Endometrium (tissue), 2 donors: ENCODE measurements around the gene BDH1.

Experiments
- FAIRE-seq: peaks from 2 replicates; lab custom pipeline; 2012; peaks lifted over from hg19 to GRCh38; lab: Jason Lieb, UNC
- donor health status: control.
- donor health status: control.

The BDH1 gene

DNA sequence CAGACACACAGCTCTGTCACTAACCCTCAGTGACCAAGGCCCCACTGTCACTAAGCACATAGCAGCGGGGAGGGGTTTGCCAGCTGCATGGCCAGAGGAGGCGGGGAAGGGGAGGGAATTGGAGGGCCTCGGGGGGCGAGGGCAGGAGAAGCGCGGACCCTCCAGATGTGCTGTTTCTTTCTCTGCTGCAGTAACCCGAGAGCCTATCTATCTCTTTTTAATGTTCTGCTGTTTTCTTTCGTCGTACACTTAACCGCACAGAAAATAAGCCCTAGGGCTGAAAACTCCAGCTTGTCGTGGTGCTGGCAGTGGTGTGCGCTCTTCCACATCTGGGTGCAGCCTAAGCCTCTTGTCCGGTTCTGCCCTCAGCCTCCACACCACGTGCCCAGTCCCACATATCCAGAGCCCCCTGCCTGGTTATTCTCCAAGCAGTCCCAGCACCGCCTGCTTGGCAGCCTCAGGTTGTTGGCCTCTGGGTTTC is 51.1 kb downstream of the BDH1 start:
- FAIRE-seq = no peak

DNA sequence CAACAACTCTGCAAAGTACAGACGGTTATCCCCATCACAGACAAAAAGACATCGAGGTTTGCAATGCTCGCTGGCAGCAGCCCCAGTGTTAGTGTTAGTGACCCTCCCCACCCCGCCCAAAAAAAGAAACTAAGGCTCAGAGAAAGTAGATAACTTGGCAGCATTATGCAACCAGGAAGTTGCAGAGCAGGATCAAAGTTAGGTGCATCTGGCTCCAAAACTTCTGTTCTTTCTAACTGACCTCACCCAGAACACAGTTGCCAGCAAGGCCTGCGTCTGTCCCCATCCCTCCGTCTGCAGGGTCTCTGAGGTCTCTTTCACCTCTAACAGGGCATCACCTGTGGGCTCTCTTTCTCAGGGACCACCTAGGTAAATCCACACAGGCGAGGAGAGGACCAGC is 51.5 kb downstream of the BDH1 start:
- FAIRE-seq = no peak

- FAIRE-seq = no peak
These were observed 52.1 kb downstream of the BDH1 start for GRCh38 chr3:197503652-197504051.

DNA sequence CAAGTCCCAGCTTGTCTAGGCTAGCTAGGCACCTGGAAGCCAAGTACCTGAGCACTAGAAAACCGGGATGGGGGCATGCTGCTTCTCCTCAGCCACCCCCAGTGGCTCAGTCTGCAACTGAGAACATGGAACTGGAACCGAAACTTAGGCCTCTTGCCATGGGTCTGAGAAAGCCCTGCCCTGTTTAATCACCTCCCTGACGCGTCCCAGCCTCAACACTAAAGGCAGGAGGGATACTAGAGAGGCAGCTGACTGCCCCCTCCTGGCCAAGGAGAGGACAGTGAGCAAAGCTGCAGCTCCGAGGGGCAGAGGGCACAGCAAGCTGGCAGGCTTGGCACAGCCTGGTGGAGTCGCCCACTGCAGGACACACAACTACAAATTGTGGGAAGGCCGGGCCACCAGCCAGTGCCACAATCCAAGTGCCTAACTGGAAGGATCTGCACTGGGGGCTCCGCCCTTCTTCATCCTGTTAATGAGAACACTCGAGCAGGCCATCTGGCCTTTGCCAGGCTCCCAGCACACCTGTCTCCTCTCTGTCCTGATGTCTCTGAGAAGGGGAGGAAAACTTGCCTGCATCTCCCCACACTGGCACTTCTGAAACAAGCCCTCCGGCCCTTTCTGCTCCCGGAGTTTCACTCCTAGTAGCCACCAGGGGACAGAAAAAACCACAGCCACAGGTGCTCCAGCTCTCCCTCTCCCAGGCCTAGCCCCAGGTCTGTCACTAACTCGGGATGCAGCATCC is 53.7 kb downstream of the BDH1 start:
- FAIRE-seq = no peak

GRCh38 chr3:197501496-197501878 is 54.3 kb downstream of the BDH1 start:
- no peak for FAIRE-seq

DNA sequence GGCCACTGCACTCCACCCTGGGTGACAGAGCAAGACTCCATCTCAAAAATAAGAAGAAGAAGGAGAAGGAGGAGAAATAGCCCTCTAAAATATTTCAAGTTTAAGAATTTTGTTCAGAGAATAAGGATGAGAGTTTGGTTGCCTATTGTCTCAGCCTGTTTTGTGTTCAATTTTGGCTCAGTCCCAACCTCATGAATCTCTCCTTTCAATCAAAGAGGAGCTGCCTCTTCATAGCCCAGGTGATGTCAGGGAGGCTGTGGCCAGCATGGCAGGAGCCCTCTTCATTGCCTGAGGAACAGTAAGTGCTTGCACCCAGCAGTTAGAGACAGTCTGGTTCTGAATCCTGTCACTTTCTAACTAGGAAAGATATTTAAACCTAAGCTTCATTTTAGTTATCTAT is 55.0 kb downstream of the BDH1 start:
- no peak for FAIRE-seq

GRCh38 chr3:197499427-197499826 is 56.3 kb downstream of the BDH1 start:
- no peak for FAIRE-seq

DNA sequence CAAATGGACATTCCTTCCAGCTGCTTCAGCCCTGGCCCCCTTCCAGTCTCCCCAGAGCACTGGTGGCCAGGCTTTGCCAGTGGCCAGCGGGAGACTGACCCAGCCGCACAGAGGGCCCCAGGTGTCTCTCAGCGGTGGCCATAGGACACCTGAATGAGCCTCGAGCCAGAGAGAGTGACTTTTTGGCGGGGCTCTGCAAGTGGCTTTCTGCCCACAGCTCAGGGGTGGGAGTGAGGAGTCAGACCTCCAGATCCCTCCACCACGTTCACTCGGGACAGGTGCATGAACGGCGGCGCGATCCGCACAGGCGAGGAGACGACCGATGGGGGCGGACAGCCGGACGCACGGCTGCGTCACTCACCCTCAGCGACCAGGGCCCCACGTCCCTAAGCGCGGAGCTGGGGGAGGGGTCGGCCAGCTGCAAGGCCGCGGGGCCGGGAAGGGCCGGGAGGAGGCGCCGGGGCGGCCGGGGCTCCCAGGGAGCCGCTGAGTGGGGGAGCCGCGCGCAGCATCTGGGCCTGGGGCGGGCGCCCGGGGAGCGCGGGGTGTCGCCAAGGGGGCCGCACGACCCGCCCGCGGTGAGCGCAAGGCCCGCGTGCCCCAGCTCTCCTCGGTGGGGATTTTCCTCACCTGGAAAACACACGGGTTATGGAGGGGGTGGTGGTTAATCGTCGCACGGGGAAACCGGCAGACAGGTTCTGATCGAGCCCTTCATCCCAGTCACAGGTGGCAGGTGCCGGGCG is 57.1 kb downstream of the BDH1 start:
- no peak for FAIRE-seq

DNA sequence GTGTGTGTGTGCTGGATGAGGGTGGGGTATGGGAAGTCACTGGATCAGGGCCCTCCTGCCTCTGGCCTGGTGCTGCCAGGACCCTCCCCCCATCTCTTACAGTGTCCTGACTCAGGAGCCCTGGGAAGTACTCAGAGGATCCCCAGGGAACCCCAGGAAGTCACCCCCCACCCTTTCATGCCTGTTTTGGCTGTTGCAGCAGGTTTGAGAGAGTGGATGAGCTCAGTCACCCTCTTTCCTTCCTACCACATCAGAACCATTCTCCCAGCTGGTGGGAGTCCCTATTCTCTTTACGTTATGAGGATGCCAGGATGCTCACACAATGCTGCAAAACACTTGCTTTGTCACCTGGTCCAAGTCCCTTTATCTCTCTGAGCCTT is 59.0 kb downstream of the BDH1 start:
- no peak for FAIRE-seq

- FAIRE-seq = no peak
These were observed 59.6 kb downstream of the BDH1 start for GRCh38 chr3:197495999-197496745.

GRCh38 chr3:197495499-197495898 is 60.3 kb downstream of the BDH1 start:
- FAIRE-seq = no peak

DNA sequence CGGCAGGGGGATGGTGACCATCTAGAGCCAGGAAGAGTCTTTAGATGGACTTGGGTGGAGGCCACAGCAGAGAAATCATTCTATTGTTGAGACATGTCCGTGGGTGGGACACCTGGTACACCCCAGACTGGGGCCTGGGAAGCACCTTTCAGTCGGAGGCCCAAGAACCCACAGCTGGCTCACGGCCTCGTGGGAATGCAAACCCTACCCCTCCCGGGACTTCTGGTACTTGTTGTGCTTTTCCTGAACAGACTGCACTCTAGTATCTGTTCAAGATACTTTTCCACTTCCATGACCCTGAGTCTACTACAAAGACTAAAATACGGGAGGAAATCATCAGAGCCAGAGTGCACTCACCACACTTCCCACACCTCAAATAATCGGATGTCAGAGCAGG is 60.7 kb downstream of the BDH1 start:
- FAIRE-seq = no peak

DNA sequence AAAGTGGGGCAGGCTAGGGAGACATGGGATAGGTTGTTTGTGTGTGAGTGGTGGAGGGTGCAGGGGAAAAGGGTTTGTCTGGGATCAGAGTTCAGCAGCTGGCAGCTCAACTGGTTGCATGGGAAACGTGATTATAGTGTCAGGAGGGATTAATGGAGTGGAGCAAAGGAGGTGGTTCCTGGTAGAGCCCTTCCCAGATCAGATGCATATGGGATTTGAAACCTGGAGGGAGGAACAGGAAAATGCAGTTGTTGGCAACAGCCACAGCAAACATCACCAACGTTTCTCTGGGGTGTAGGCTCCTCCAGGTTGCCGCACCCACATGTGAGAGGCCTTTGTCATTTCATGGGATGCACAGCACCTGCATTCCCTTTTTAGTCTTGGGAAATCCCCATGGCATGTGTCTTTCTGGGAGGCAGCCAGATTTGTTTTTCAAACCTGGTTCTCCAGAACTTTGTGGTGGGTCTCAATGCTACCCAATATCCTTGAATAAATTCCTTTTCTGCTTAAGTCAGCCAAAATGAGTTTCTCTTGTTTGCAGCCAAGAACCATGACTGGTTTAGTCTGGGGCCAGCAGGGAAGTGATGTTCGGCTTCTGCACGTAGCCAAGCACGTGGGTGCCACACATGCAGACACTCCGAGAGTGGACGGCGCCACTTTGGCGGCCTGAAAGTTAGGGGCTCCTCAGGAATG is 61.3 kb downstream of the BDH1 start:
- no peak for FAIRE-seq

GRCh38 chr3:197493049-197493448 is 62.7 kb downstream of the BDH1 start:
- FAIRE-seq = no peak

GRCh38 chr3:197491923-197492664 is 63.7 kb downstream of the BDH1 start:
- no peak for FAIRE-seq

DNA sequence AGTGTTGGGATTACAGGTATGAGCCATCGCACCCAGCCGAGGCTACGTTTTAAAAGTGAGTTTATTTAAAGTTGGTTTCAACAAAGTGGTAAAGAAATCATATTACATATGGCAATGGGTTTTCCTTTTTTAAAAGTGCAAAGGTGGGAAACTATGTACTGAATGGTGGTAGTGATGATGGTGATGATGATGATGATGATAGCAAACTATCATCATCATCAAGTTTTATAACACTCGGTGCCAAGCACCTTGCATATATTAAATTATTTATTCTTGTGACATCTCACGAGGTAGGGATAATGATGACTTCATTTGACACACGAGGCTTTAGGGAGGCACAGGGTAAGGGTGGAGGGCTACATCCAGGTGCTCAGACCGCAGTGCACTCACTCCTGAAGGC is 64.3 kb downstream of the BDH1 start:
- FAIRE-seq = no peak

- no peak for FAIRE-seq
These were observed 65.4 kb downstream of the BDH1 start for GRCh38 chr3:197490098-197491058.

DNA sequence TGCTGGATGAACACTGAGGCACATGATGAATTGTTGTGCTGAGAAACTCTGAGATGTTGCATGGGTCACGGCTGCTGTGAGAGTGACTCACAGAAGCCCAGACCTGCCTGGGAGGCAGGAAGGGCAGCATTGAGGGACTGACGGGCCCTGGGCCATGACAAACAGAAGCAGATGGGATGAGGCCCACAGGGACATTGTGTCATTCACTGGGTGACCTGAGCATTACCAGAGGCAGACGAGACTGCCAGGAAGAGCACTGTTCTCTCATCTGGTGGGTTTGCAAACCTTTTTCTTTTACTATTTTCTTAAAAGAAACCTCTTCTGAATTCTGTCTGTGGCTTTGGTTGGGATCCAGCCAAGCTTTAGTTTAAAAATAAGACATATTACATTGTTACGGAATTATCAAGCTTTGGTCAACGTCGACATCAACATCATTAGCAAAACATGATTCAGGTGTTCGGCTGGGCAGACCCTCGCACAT is 67.8 kb downstream of the BDH1 start:
- no peak for FAIRE-seq

DNA sequence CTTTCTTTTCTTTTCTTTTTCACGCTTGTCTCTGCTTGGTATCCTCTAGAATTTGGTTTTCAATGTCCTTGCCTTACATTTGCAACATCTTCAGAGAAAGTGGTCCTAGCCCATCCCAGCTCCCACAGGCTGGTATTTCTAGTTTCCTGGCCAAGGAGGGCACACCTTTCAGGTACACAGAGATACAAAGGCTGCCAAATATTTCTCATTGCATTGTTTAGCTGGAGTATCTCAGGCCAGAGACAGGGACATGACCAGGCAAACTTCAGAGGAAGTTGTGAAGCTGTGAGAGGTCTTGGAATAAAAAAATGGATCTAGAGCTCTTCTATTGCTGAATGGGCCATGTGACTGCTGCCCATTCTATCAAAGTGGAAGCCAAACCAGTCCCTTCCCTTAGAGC is 68.9 kb downstream of the BDH1 start:
- FAIRE-seq = no peak

- FAIRE-seq = no peak
These were observed 70.6 kb downstream of the BDH1 start for GRCh38 chr3:197485143-197485542.
